ENCODE data around the gene ADGRF5.
A peak's percentile ranks its signal among the peaks of the same experiment; 100 is the strongest.

Gene ADGRF5

GRCh38 chr6:46891252-46891795, 30.4 kb downstream of the ADGRF5 start:
- no peak for DNase-seq (ENCODE audit: low read depth in 2 of 2)
- H3K4me3 ChIP-seq (replicated peaks in 1 of 2; ENCODE audit: low read depth in 2 of 2, low read length in 2 of 2): no peak overlapping the region
- no peak for TF ChIP-seq CTCF (IDR thresholded peaks at IDR 0.05; ENCODE audit: low read depth, low read length)

- no peak for TF ChIP-seq CTCF (IDR thresholded peaks at IDR 0.05; ENCODE audit: low read depth, low read length)
- H3K4me3 ChIP-seq (replicated peaks in 1 of 2; ENCODE audit: low read depth in 2 of 2, low read length in 2 of 2): no peak overlapping the region
- DNase-seq (ENCODE audit: low read depth in 2 of 2): peak; percentile 11 to 83
Measured at GRCh38 chr6:46888578-46888977, 33.2 kb downstream of the ADGRF5 start.

GRCh38 chr6:46888031-46888430, 33.7 kb downstream of the ADGRF5 start:
- no peak for TF ChIP-seq CTCF (IDR thresholded peaks at IDR 0.05; ENCODE audit: low read depth, low read length)
- DNase-seq (ENCODE audit: low read depth in 2 of 2): peak; percentile 12 to 71

GRCh38 chr6:46882645-46883044, 39.1 kb downstream of the ADGRF5 start:
- TF ChIP-seq CTCF (IDR thresholded peaks at IDR 0.05; ENCODE audit: low read depth, low read length): no peak
- DNase-seq (ENCODE audit: low read depth in 2 of 2): no peak
- no peak overlapping the region for H3K4me3 ChIP-seq (replicated peaks in 1 of 2; ENCODE audit: low read depth in 2 of 2, low read length in 2 of 2)

More at GRCh38 chr6:46888031-46888430, 33.7 kb downstream of the ADGRF5 start:
- no peak overlapping the region for H3K4me3 ChIP-seq (replicated peaks in 1 of 2; ENCODE audit: low read depth in 2 of 2, low read length in 2 of 2)

- H3K4me3 ChIP-seq (replicated peaks in 1 of 2; ENCODE audit: low read depth in 2 of 2, low read length in 2 of 2): no peak overlapping the region
- no peak for TF ChIP-seq CTCF (IDR thresholded peaks at IDR 0.05; ENCODE audit: low read depth, low read length)
- DNase-seq (ENCODE audit: low read depth in 2 of 2): no peak
Measured at GRCh38 chr6:46879003-46879402, 42.7 kb downstream of the ADGRF5 start.

GRCh38 chr6:46876126-46876525, 45.6 kb downstream of the ADGRF5 start:
- no peak overlapping the region for H3K4me3 ChIP-seq (replicated peaks in 1 of 2; ENCODE audit: low read depth in 2 of 2, low read length in 2 of 2)
- DNase-seq (ENCODE audit: low read depth in 2 of 2): peak; percentile 74 to 89
- TF ChIP-seq CTCF (IDR thresholded peaks at IDR 0.05; ENCODE audit: low read depth, low read length): no peak

- TF ChIP-seq CTCF (IDR thresholded peaks at IDR 0.05; ENCODE audit: low read depth, low read length): no peak
- DNase-seq (ENCODE audit: low read depth in 2 of 2): peak in 1 of 2 donors; percentile 42
- no peak overlapping the region for H3K4me3 ChIP-seq (replicated peaks in 1 of 2; ENCODE audit: low read depth in 2 of 2, low read length in 2 of 2)
Measured at GRCh38 chr6:46867411-46867810, 54.3 kb downstream of the ADGRF5 start.
